ENCODE data around the gene MRPL28. TPM values are rescaled to one million over a fixed set of nuclear protein-coding genes. Genes with fewer than 3 reads are reported as not detected.

The MRPL28 gene
- total RNA-seq, 2 donors from 2014 or later, result 35.7 to 36.0 TPM

DNA sequence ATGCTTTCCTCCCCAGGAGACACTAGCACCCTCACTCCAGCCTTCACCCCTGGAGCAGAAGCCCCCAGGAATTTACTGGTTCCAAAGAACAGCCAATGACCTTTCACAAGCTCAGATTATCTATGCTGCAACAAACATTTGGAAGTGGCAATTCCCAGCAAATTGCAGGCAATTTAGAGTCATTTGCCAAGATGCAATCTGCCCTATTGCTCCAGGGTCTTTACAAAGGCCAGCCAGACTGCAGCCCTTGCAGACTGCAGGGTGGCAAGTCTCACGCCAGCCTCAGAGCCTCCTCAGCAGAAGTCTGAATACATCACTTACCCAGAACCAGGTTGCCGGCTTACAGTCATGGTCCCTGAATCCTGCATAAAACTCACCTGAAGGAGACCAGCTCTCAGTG, 39.6 kb downstream of the MRPL28 start:
- no peak for DNase-seq (ENCODE audit: low spot score)
- intact Hi-C loops (cut with DNase I), result no loop called here

DNA sequence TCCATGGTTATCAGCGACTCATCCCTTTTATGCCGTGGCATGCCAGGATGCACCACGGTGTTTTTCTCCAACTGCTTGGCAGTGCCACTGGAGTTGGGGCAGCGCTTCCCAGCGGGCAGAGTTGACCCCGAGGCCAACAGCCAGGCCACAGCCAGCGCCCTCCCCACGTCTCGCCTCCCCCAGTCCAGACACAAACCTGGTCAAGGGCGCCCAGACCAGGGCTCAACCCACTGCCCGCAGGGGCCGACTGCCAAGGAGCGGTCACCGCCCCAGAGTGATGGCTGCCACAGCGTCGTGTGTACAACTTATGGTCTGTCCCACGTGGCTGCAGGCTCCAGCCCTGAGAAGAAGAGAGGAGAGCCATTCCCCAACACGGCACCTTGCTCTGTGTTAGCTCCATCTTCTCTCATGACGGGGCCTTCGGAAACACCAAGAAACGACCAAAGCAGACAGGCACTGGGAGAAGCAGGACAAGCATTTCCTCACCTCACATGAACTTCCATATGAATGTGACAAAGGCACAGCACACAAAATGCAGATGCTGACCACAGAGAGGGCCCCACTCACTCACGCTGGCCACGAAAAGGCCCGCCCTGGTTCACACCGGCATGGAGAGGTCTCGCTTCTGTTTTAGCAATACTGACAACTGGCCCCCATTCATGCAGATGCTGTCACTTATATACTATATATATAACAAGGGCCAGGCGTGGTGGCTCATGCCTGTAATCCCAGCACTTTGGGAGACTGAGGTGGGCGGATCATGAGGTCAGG, 44.8 kb downstream of the MRPL28 start:
- intact Hi-C loops (cut with DNase I), result no loop called here
- DNase-seq (ENCODE audit: low spot score), result no peak

DNA sequence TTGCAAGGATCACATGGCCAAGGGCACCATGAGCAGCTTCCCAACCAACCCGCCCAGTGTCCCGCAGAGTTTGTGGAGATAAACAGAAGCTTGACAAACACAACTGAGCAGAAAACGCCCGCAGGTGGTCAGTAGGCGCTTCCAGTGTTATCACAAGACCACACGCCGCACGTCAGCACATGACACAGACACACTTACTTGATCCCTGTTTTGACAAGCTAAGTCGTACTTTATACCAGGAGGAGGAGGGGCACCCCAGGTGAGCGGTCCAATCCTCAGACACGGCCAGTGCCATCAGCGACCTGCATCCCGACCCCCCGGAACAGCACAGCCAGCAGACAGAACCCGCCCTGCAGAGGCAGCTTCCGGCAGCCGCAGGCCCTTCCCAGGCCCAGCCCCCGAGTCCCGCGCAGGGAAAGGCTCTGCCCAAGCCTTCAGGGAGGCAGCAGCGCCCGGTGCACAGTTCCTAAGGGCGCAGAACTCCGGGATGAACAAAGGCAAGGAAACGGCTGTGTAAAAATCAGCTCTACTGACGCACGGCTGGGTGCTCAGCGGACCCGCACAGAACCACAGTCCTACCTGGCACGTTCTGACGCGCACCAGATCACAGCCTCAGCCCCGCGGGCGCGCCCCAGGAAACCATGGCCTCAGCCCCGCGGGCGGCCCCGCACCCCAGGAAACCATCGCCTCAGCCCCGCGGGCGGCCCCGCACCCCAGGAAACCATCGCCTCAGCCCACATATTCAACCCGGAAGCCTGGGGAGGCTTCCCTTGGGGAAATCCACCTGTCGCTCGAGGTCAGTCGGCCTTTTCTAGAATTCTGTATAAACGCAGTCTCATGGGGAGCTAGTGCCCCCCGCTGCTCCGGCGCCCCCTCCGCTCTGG, 45.6 kb downstream of the MRPL28 start:
- intact Hi-C loops (cut with DNase I), result no loop called here
- DNase-seq (ENCODE audit: low spot score), result no peak

DNA sequence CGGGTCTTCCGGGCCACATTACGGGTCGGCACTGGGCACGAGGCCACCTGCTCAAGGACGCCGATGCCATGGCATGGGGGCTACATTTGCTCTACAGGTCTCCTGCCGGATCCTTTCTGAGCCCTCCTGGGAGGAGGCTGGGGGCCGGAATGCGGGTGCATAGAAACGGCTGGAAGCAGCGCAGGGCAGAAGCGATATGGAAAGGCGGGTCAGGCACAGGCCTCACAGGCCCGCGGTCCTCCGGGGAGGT, 46.2 kb downstream of the MRPL28 start:
- intact Hi-C loops (cut with DNase I), result no loop called here
- no peak for DNase-seq (ENCODE audit: low spot score)

DNA sequence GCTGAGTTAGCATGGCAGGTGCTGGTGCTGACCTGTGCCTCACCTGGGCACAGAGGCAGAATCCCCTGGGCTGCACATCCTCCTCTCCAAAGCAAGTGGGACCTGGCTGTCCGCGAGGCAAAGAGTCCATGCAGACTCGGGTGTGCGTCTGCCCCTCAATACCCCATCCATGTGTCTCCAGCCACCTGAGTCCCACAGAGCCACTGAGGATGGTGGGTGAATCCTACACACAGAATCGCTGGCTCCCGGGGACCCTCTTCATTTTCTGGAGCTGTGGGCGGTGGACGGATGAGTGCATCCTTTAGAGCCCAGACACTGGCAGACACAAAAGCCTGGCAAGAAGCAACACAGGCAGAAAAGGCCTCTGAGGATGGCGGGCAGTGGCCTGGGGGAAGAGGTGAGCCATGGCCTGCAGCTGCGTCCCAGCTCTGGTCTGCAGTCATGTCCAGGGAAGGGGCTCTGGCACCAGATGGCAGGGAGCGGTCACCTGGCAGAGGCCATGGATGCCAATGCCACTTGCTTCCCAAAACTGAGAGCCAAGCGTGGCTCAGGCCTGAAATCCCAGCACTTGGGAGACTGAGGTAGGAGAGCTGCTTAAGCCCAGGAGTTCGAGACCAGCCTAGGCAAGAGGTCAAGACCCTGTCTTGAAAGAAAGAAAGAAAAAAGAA, 47.7 kb downstream of the MRPL28 start:
- intact Hi-C loops (cut with DNase I), result no loop called here
- no peak for DNase-seq (ENCODE audit: low spot score)

DNA sequence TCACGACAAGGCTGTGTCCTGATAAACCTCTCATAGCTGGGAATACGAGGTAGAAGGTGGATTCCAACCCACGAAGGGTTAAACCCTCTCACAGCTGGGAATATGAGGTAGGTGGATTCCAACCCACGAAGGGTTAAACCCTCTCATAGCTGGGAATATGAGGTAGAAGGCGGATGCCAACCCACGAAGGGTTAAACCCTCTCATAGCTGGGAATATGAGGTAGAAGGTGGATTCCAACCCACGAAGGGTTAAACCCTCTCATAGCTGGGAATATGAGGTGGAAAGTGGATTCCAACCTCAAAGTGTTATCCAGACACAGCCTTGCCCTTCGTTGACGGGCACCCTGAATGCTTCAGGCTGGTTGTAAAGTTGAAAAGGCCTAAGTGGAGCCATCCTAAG, 48.8 kb downstream of the MRPL28 start:
- intact Hi-C loops (cut with DNase I), result no loop called here
- no peak for DNase-seq (ENCODE audit: low spot score)

DNA sequence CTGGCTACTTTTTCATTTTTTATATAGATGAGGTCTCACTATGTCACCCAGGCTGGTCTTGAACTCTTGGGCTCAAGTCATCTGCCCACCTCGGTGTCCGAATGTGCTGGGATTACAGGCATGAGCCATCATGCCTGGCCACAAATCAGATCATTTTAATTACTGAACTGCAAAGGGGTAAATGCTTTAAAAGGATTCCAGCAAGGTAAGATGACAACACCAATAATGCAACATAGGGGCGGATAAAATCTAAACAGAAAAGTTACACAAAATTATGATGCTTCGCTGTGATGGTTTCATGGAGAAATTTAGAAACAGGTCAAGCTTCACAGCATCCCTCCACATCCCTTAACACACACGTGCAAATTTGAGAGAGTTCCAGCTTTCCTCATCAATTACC, 50.1 kb downstream of the MRPL28 start:
- intact Hi-C loops (cut with DNase I), result no loop called here
- no peak for DNase-seq (ENCODE audit: low spot score)

DNA sequence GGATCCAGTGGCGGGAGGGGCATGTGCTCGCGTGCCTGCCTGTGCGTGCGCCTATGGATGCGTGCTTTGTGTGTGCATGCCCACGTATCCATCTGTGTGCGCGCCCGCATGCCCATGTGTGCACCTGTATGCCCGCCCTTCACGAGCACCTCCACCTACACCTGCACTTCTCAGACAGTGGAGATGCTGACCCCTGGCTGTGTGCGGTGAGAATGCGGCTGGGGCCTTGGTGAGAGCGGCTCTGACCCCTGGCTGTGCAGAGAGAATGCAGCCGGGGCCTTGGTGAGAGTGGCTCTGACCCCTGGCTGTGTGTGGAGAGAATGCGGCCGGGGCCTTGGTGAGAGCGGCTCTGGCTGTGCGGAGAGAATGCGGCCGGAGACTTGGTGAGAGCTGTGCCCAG, 51.7 kb downstream of the MRPL28 start:
- intact Hi-C loops (cut with DNase I), result no loop called here
- no peak for DNase-seq (ENCODE audit: low spot score)

DNA sequence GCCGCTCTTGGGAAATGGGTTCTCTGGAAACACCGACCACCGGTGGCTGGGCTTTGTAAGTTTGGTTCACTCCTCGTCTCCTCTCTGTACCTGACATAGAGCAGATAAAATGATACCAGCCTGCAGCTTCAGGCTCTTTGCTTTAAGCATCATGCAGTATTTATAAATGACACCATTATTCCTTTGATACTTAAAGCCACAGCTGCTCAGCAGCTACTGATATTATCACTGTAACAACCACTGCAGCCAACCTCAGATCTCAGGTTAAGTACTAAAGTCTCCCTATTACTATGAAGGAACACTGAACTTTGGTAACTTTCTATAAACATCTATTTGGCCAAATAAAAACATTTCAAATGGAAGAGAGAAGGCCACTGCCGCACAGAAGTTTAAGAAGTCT, 52.8 kb downstream of the MRPL28 start:
- DNase-seq (ENCODE audit: low spot score), result no peak
- intact Hi-C loops (cut with DNase I), result no loop called here

Other genes with a start within 250 kb of the MRPL28 start
- 10 to 100 TPM; 13.2 to 22.1 TPM for gene NPRL3, start 231.9 kb downstream of the MRPL28 start, total RNA-seq
- gene HBZ, start 217.9 kb downstream of the MRPL28 start, total RNA-seq, result not detected
- gene HBM, start 204.6 kb downstream of the MRPL28 start, total RNA-seq, result 1 to 10 TPM in 1 of 2 donors, under 1 TPM in 1; 0.90 to 1.5 TPM
- 1,000 to 10,000 TPM in 1 of 2 donors, 100 to 1,000 TPM in 1; 750 to 2,679 TPM for gene HBA2, start 197.7 kb downstream of the MRPL28 start, total RNA-seq
- gene HBA1, start 193.9 kb downstream of the MRPL28 start, total RNA-seq, result 1,000 to 10,000 TPM in 1 of 2 donors, 100 to 1,000 TPM in 1; 878 to 2,742 TPM
- under 1 TPM in 1 of 2 donors, not detected in 1; 0.48 TPM for gene HBQ1, start 190.1 kb downstream of the MRPL28 start, total RNA-seq
- gene LUC7L, start 141.1 kb downstream of the MRPL28 start, total RNA-seq, result 10 to 100 TPM; 42.7 to 43.0 TPM
- gene FAM234A, start 135.7 kb downstream of the MRPL28 start, total RNA-seq, result 10 to 100 TPM; 69.4 to 86.2 TPM
- 10 to 100 TPM in 1 of 2 donors, 1 to 10 TPM in 1; 7.7 to 10.6 TPM for gene RGS11, start 94.6 kb downstream of the MRPL28 start, total RNA-seq
- under 1 TPM; 0.38 to 0.97 TPM for gene ARHGDIG, start 89.9 kb downstream of the MRPL28 start, total RNA-seq
- gene PDIA2, start 87.4 kb downstream of the MRPL28 start, total RNA-seq, result under 1 TPM; 0.86 to 0.88 TPM
- 10 to 100 TPM; 13.4 to 19.0 TPM for gene AXIN1, start 17.8 kb downstream of the MRPL28 start, total RNA-seq
- 10 to 100 TPM; 24.7 to 28.9 TPM for gene PGAP6, start 11.4 kb upstream of the MRPL28 start, total RNA-seq
- gene NME4, start 26.7 kb upstream of the MRPL28 start, total RNA-seq, result 100 to 1,000 TPM in 1 of 2 donors, 10 to 100 TPM in 1; 70.7 to 108 TPM
- 10 to 100 TPM; 11.2 to 12.9 TPM for gene DECR2, start 31.3 kb upstream of the MRPL28 start, total RNA-seq
- 10 to 100 TPM; 40.1 to 45.2 TPM for gene RAB11FIP3, start 55.1 kb upstream of the MRPL28 start, total RNA-seq
- gene CAPN15, start 157.2 kb upstream of the MRPL28 start, total RNA-seq, result 10 to 100 TPM; 23.3 to 26.6 TPM
- gene PRR35, start 189.9 kb upstream of the MRPL28 start, total RNA-seq, result not detected
- gene NHLRC4, start 196.5 kb upstream of the MRPL28 start, total RNA-seq, result under 1 TPM; 0.38 to 0.65 TPM
- 10 to 100 TPM; 22.1 to 25.4 TPM for gene PIGQ, start 199.4 kb upstream of the MRPL28 start, total RNA-seq
- 10 to 100 TPM; 13.0 to 13.6 TPM for gene RAB40C, start 219.5 kb upstream of the MRPL28 start, total RNA-seq